HCT116 (cell line): Measurements from ENCODE around the gene DLG2. TPM values are rescaled to one million over a fixed set of nuclear protein-coding genes. Genes with fewer than 3 reads are reported as not detected.
"Not testable (repeated sequence)": the region's sequence is repeated elsewhere in the genome, so short reads cannot be mapped to it uniquely, and the experiment has no call there.

Experiments used
- ATAC-seq: fragments of 200-7000 bp; cut with Tn5 transposase; 2 replicates; pipeline ENCODE4 v1.9.1; 2020; ENCODE audit warnings: mild to moderate bottlenecking, moderate library complexity
- BruUV-seq: library from RNA; stranded (reverse); fragments of 400-500 nt; replicated peaks from 2 replicates; lab custom pipeline; 2021; lab: Mats Ljungman, UMichigan
- CTCF ChIA-PET: fragments of 300-600 bp; sonication (Branson Sonifier 250); formaldehyde crosslinking; loops from one replicate; lab custom pipeline; 2021; ENCODE audit warnings: antibody characterized with exemption; lab: Charles Lee
- POLR2A ChIA-PET: fragments of 300-600, 350-600 bp; sonication (Branson Sonifier 250); formaldehyde crosslinking; loops from one replicate; lab custom pipeline; 2021; ENCODE audit warnings: antibody characterized with exemption; lab: Charles Lee
- RAD21 ChIA-PET, 2 experiments: fragments of 300-600 bp; sonication (Branson Sonifier 250); formaldehyde crosslinking; loops; one replicate each; lab custom pipeline; 2023; ENCODE audit warnings: low total read pairs in 2 of 2; ENCODE audit not compliant: uncharacterized antibody in 2 of 2, unreplicated experiment in 2 of 2, low non-redundant PET in 1 of 2; lab: Charles Lee
- DNase-seq: peaks from one replicate; pipeline ENCODE4 v3.0.0-alpha.2; 2010; ENCODE audit warnings: low read depth, low spot score
- H2AFZ ChIP-seq: fragments of 200-600 bp; shearing (Covaris generic), sonication (generic); 2 replicates; pipeline ENCODE4 v1.6.1; 2017; ENCODE audit warnings: low read depth, mixed run types, mixed read lengths, antibody characterized with exemption, low read length; ENCODE audit not compliant: poor library complexity, severe bottlenecking
- H3K27ac ChIP-seq: 2 replicates; pipeline ENCODE4 v1.5.1; 2012; ENCODE audit warnings: low read depth, low read length
- H3K27me3 ChIP-seq: fragments of 200-600 bp; sonication (generic); 2 replicates; pipeline ENCODE4 v1.6.1; 2016; ENCODE audit warnings: mixed run types, low read length, mixed read lengths; ENCODE audit not compliant: insufficient read depth
- H3K36me3 ChIP-seq, 2 experiments: fragments of 200-500 bp in 1 of 2; fragments of 200-600 bp in 1 of 2; sonication (Bioruptor generic) in 1 of 2; sonication (generic) in 1 of 2; 2 replicates each; pipeline versions ENCODE4 v1.5.1 to v1.6.1; 2014 to 2016; ENCODE audit warnings: low read length in 2 of 2, inconsistent platforms in 1 of 2, mixed read lengths in 1 of 2, mixed run types in 1 of 2; ENCODE audit not compliant: insufficient read depth in 2 of 2, control insufficient read depth in 1 of 2
- H3K4me1 ChIP-seq, 2 experiments: fragments of 200-600 bp in 1 of 2; sonication (generic) in 1 of 2; 2 replicates each; pipeline versions ENCODE4 v1.5.1 to v1.6.1; 2012 to 2017; ENCODE audit warnings: low read length in 2 of 2, inconsistent platforms in 1 of 2, mild to moderate bottlenecking in 1 of 2, mixed read lengths in 1 of 2, mixed run types in 1 of 2, moderate library complexity in 1 of 2; ENCODE audit not compliant: insufficient read depth in 2 of 2, control insufficient read depth in 1 of 2
- H3K4me2 ChIP-seq: fragments of 200-600 bp; sonication (generic); 2 replicates; pipeline ENCODE4 v1.6.1; 2017; ENCODE audit warnings: mixed run types, low read length, mixed read lengths
- H3K4me3 ChIP-seq, 2 experiments: fragments of 200-600 bp in 1 of 2; sonication (generic) in 1 of 2; replicated peaks in 1 of 2; 2 replicates each; pipeline ENCODE4 v1.5.1; 2011 to 2016; ENCODE audit warnings: low read length in 2 of 2, control low read depth in 1 of 2, low read depth in 1 of 2, mild to moderate bottlenecking in 1 of 2, mixed read lengths in 1 of 2, mixed run types in 1 of 2
- H3K79me2 ChIP-seq: fragments of 200-600 bp; sonication (generic); 2 replicates; pipeline ENCODE4 v1.6.1; 2017; ENCODE audit warnings: mild to moderate bottlenecking, mixed run types, low read length, moderate library complexity, mixed read lengths; ENCODE audit not compliant: insufficient read depth
- H3K9ac ChIP-seq: fragments of 200-600 bp; sonication (generic); 2 replicates; pipeline ENCODE4 v1.6.1; 2016; ENCODE audit warnings: low read length, mixed read lengths
- H3K9me2 ChIP-seq: fragments of 200-600 bp; sonication (generic), shearing (Covaris generic); 2 replicates; pipeline ENCODE4 v1.6.1; 2017; ENCODE audit warnings: mixed run types, mild to moderate bottlenecking, moderate library complexity; ENCODE audit not compliant: insufficient read depth
- H3K9me3 ChIP-seq, 2 experiments: fragments of 200-500 bp in 1 of 2; fragments of 200-600 bp in 1 of 2; sonication (Bioruptor generic) in 1 of 2; sonication (generic) in 1 of 2; 2 replicates each; pipeline ENCODE4 v1.6.1; 2014 to 2017; ENCODE audit warnings: low read length in 2 of 2, mixed read lengths in 2 of 2, inconsistent platforms in 1 of 2, low read depth in 1 of 2, mild to moderate bottlenecking in 1 of 2, mixed run types in 1 of 2, moderate library complexity in 1 of 2; ENCODE audit not compliant: control insufficient read depth in 1 of 2, insufficient read depth in 1 of 2
- H4K20me1 ChIP-seq: fragments of 200-600 bp; sonication (generic), shearing (Covaris generic); 2 replicates; pipeline ENCODE4 v1.6.1; 2017; ENCODE audit warnings: mixed run types, mild to moderate bottlenecking, moderate library complexity; ENCODE audit not compliant: insufficient read depth
- CBX3 ChIP-seq: IDR thresholded peaks from 2 replicates; pipeline ENCODE4 v1.6.1; 2012; ENCODE audit warnings: low read depth
- FOSL1 ChIP-seq: IDR thresholded peaks from 2 replicates; pipeline ENCODE4 v1.6.1; 2012; ENCODE audit warnings: low read depth
- MAX ChIP-seq: IDR thresholded peaks from 2 replicates; pipeline ENCODE4 v1.6.1; 2012
- RAD21 ChIP-seq: IDR thresholded peaks from 2 replicates; pipeline ENCODE4 v1.6.1; 2012; ENCODE audit warnings: low read depth, mild to moderate bottlenecking
- REST ChIP-seq: IDR thresholded peaks from 2 replicates; pipeline ENCODE4 v1.6.1; 2012; ENCODE audit warnings: low read depth
- SIN3A ChIP-seq: IDR thresholded peaks from 2 replicates; pipeline ENCODE4 v1.6.1; 2012; ENCODE audit warnings: low read depth
- SP1 ChIP-seq: IDR thresholded peaks from 2 replicates; pipeline ENCODE4 v1.6.1; 2012; ENCODE audit warnings: low read depth
- SRF ChIP-seq: IDR thresholded peaks from 2 replicates; pipeline ENCODE4 v1.6.1; 2012; ENCODE audit warnings: low read depth
- YY1 ChIP-seq: IDR thresholded peaks from 2 replicates; pipeline ENCODE4 v1.6.1; 2011; ENCODE audit warnings: low read length, low read depth, moderate library complexity, mild to moderate bottlenecking; ENCODE audit not compliant: insufficient replicate concordance; ENCODE audit errors: extremely low read depth
- ZBTB33 ChIP-seq: IDR thresholded peaks from 2 replicates; pipeline ENCODE4 v1.6.1; 2011; ENCODE audit warnings: mild to moderate bottlenecking, low read length, moderate library complexity; ENCODE audit not compliant: insufficient replicate concordance; ENCODE audit errors: extremely low read depth
- ZNF274 ChIP-seq: fragments of 200-500 bp; sonication (Bioruptor generic); IDR thresholded peaks from 2 replicates; pipeline ENCODE4 v1.6.1; 2014; ENCODE audit warnings: mild to moderate bottlenecking, low read depth, low read length, inconsistent platforms
- intact Hi-C: fragments of 100-400 bp; cut with micrococcal nuclease; formaldehyde crosslinking; loops from 2 replicates; pipeline ENCODE4 v1.10.0; 2022
- total RNA-seq: library from RNA; stranded (reverse); gene quantifications from one replicate; pipeline ENCODE4 v1.2.1, GENCODE V29; 2021; ENCODE audit not compliant: unreplicated experiment

Gene DLG2
- total RNA-seq, 1 experiment from 2014 or later = 2.4 TPM

- H3K4me3 ChIP-seq, POLR2A ChIA-PET, RAD21 ChIA-PET, CTCF ChIA-PET, H3K9me2 ChIP-seq, H3K4me2 ChIP-seq, H3K4me1 ChIP-seq, H3K27me3 ChIP-seq, H3K79me2 ChIP-seq, intact Hi-C loops, H2AFZ ChIP-seq, BruUV-seq, H4K20me1 ChIP-seq, H3K36me3 ChIP-seq, ATAC-seq, DNase-seq, H3K9me3 ChIP-seq, H3K9ac ChIP-seq, H3K27ac ChIP-seq: not testable (repeated sequence)
These were observed 2204.5 kb downstream of the DLG2 start for GRCh38 chr11:83422641-83423040.

- no peaks in the 10 kb centered on the region for H3K4me1 ChIP-seq
- H3K9ac ChIP-seq = no peak overlapping the region
- H3K4me3 ChIP-seq = no peak overlapping the region
- H3K27me3 ChIP-seq = no peaks in the 10 kb centered on the region
- POLR2A ChIA-PET = no interaction called here
- H3K27ac ChIP-seq = no peak overlapping the region
- no peak overlapping the region for H3K4me2 ChIP-seq
- intact Hi-C loops = no loop called here
- TF ChIP-seq ZBTB33 (no peak), FOSL1 (no peak), SIN3A (no peak), YY1 (no peak), MAX (no peak), SRF (no peak), SP1 (no peak), REST (no peak), CBX3 (no peak), RAD21 (no peak), ZNF274 (no peak)
- TF ChIP-seq, all 23 proteins: peak for 0
- no TSS peak for BruUV-seq
- no peaks in the 10 kb centered on the region for H3K79me2 ChIP-seq
- H2AFZ ChIP-seq = no peak overlapping the region
- H4K20me1 ChIP-seq = no peaks in the 10 kb centered on the region
- DNase-seq = no peak
- H3K36me3 ChIP-seq = no peaks in the 10 kb centered on the region
- H3K9me3 ChIP-seq = no peaks in the 10 kb centered on the region
- no peaks in the 10 kb centered on the region for H3K9me2 ChIP-seq
- RAD21 ChIA-PET = no interaction called here
- no peak for ATAC-seq
- CTCF ChIA-PET = interaction anchor here (1.2 kb wide), 1 partner anchor 118 kb away, joined by 3 read pairs; no protein-coding TSS in a partner anchor
These were observed 2216.3 kb downstream of the DLG2 start for GRCh38 chr11:83410605-83411565.
